LNCaP clone FGC (cell line): ENCODE data around the gene C1S.

Experiments used
- DNase-seq: peaks from one replicate; pipeline ENCODE4 v3.0.0-alpha.2; 2011; ENCODE audit warnings: low read depth
- H3K4me3 ChIP-seq: 2 replicates; pipeline ENCODE4 v1.5.1; 2011; ENCODE audit warnings: mild to moderate bottlenecking, low read depth, low read length, control low read depth
- CTCF ChIP-seq: IDR thresholded peaks from 2 replicates; pipeline ENCODE4 v1.5.1; 2012; ENCODE audit warnings: mild to moderate bottlenecking; ENCODE audit not compliant: control insufficient read depth, insufficient read depth; ENCODE audit errors: extremely low read depth

C1S gene

GRCh38 chr12:7018350-7019042 lies 42.0 kb upstream of the C1S start, which contains the start of gene LPCAT3:
TSS of gene LPCAT3 (minus strand) at chr12:7018476. CDS start at chr12:7018424, 52 bp downstream.
- peak within 1 kb of the TSS; percentile 91 for H3K4me3 ChIP-seq
- TF ChIP-seq CTCF, result peak; percentile 83

GRCh38 chr12:7019043-7019569 lies 41.4 kb upstream of the C1S start:
- TF ChIP-seq CTCF, result no peak
- DNase-seq, result no peak
- H3K4me3 ChIP-seq, result peak overlapping the region; percentile 91

More at GRCh38 chr12:7018350-7019042, 42.0 kb upstream of the C1S start, which contains the start of gene LPCAT3:
- peak; percentile 94 for DNase-seq

- no peak overlapping the region for H3K4me3 ChIP-seq
- no peak for DNase-seq
- TF ChIP-seq CTCF, result no peak
Measured at GRCh38 chr12:7021956-7022355, 38.6 kb upstream of the C1S start.

GRCh38 chr12:7023114-7023513 lies 37.4 kb upstream of the C1S start:
- no peak for DNase-seq
- TF ChIP-seq CTCF, result no peak
- H3K4me3 ChIP-seq, result no peak overlapping the region

- H3K4me3 ChIP-seq, result no peak overlapping the region
- DNase-seq, result no peak
- TF ChIP-seq CTCF, result no peak
Measured at GRCh38 chr12:7026854-7027253, 33.7 kb upstream of the C1S start.

- TF ChIP-seq CTCF, result no peak
- no peak for DNase-seq
- no peak overlapping the region for H3K4me3 ChIP-seq
Measured at GRCh38 chr12:7031306-7031705, 29.2 kb upstream of the C1S start.
